Measurements from ENCODE around the gene THAP4. TPM values are rescaled to one million over a fixed set of nuclear protein-coding genes. Genes with fewer than 3 reads are reported as not detected.

THAP4 gene
- total RNA-seq, 1 experiment from 2014 or later: 88.6 TPM

GRCh38 chr2:241655516-241656189 lies 18.7 kb upstream of the THAP4 start (continued):
- TF ChIP-seq STAT6 (CRISPR knock-in tag; conservative IDR thresholded peaks at IDR 0.05; ENCODE audit: low read depth): no peak
- TF ChIP-seq ERG (CRISPR knock-in tag; IDR thresholded peaks at IDR 0.05): no peak
- no peak for TF ChIP-seq ZNF671 (CRISPR knock-in tag; IDR thresholded peaks at IDR 0.05)

- Mint-ChIP-seq H3K4me1 (peaks cover 14% of the 10 kb centered on the region), H3K4me3 (no peak overlapping the region), H3K27ac (no peak overlapping the region), H3K36me3 (peaks cover 54% of the 10 kb centered on the region), H3K9me3 (no peaks in the 10 kb centered on the region), H3K27me3 (ENCODE audit: low read depth) (no peaks in the 10 kb centered on the region)
- ChIA-PET CTCF (no interaction called here), POLR2A (no interaction called here)
- DNase-seq (ENCODE audit: low spot score) (no peak), ATAC-seq (no peak)
- no peak for TF ChIP-seq MYBL2 (CRISPR knock-in tag; IDR thresholded peaks at IDR 0.05)
- TF ChIP-seq ESRRA (CRISPR knock-in tag; IDR thresholded peaks at IDR 0.05; ENCODE audit: borderline replicate concordance): no peak
- TF ChIP-seq ZNF138 (CRISPR knock-in tag; conservative IDR thresholded peaks at IDR 0.05): no peak
- TF ChIP-seq CBFB (CRISPR knock-in tag; IDR thresholded peaks at IDR 0.05; ENCODE audit: low read depth): no peak
- TF ChIP-seq SMAD3 (CRISPR knock-in tag; IDR thresholded peaks at IDR 0.05; ENCODE audit: borderline replicate concordance): no peak
- no peak for TF ChIP-seq E2F1 (CRISPR knock-in tag; IDR thresholded peaks at IDR 0.05)
- no peak for TF ChIP-seq EMX1 (CRISPR knock-in tag; IDR thresholded peaks at IDR 0.05)
- no peak for TF ChIP-seq IRF1 (CRISPR knock-in tag; IDR thresholded peaks at IDR 0.05)
- TF ChIP-seq ZNF512 (CRISPR knock-in tag; IDR thresholded peaks at IDR 0.05; ENCODE audit: borderline replicate concordance): no peak
- TF ChIP-seq ETV6 (CRISPR knock-in tag; IDR thresholded peaks at IDR 0.05): no peak
- no peak for TF ChIP-seq ZMAT4 (CRISPR knock-in tag; IDR thresholded peaks at IDR 0.05)
- no peak for TF ChIP-seq ZNF396 (CRISPR knock-in tag; IDR thresholded peaks at IDR 0.05; ENCODE audit: borderline replicate concordance)
- TF ChIP-seq CTCF (IDR thresholded peaks at IDR 0.05): no peak
- TF ChIP-seq ATF6 (CRISPR knock-in tag; IDR thresholded peaks at IDR 0.05): no peak
- no peak for TF ChIP-seq NR3C1 (CRISPR knock-in tag; conservative IDR thresholded peaks at IDR 0.05; ENCODE audit: low read depth)
These were observed 17.6 kb upstream of the THAP4 start for GRCh38 chr2:241654551-241654950.

Measured in WTC11 (cell line).